BLaER1 treated with 17β-estradiol and CSF1 and Interleukin-3, amounts not matched to agents 10 nM and 100 nM (cell line): ENCODE measurements around the gene TLR6.
"Not testable (repeated sequence)": the region's sequence is repeated elsewhere in the genome, so short reads cannot be mapped to it uniquely, and the experiment has no call there.

Experiments
- H3K27ac ChIP-seq, 11 experiments: shearing (Covaris generic); formaldehyde crosslinking; 2 replicates each; pipeline ENCODE4 v1.8.1; 2022
- H3K27me3 ChIP-seq, 11 experiments: shearing (Covaris generic); formaldehyde crosslinking; 2 replicates each; pipeline ENCODE4 v1.8.1; 2022
- H3K36me3 ChIP-seq, 11 experiments: shearing (Covaris generic); formaldehyde crosslinking; 2 replicates each; pipeline ENCODE4 v1.8.1; 2022
- H3K4me1 ChIP-seq, 10 experiments: shearing (Covaris generic); formaldehyde crosslinking; 2 replicates each; pipeline ENCODE4 v1.8.1; 2022
- H3K4me2 ChIP-seq, 11 experiments: shearing (Covaris generic); formaldehyde crosslinking; 2 replicates each; pipeline ENCODE4 v1.8.1; 2022
- H3K4me3 ChIP-seq, 10 experiments: shearing (Covaris generic); formaldehyde crosslinking; 2 replicates each; pipeline ENCODE4 v1.8.1; 2022
- H3K9ac ChIP-seq, 11 experiments: shearing (Covaris generic); formaldehyde crosslinking; 2 replicates each; pipeline ENCODE4 v1.8.1; 2022
- H3K9me3 ChIP-seq, 11 experiments: shearing (Covaris generic); formaldehyde crosslinking; replicated peaks in 1 of 11; 2 replicates each; pipeline ENCODE4 v1.8.1; 2022
- H4K20me1 ChIP-seq, 11 experiments: shearing (Covaris generic); formaldehyde crosslinking; 2 replicates each; pipeline ENCODE4 v1.8.1; 2022
- Cebpa-rat ChIP-seq, 11 experiments: shearing (Covaris generic); IDR thresholded peaks; 2 replicates each; pipeline ENCODE4 v1.8.1; 2022

The TLR6 gene

GRCh38 chr4:38782452-38783108, 74.0 kb downstream of the TLR6 start, which contains the start of gene TLR10:
Gene TLR10 (minus strand): TSS chr4:38782990. CDS start chr4:38775590, 7,400 bp downstream.
- peak within 1 kb of the TSS in 8 of 11 experiments; percentile 51 to 93 (median 90); a peak in 15 of 22 replicates for H3K27ac ChIP-seq
- no peaks in the 10 kb centered on the region for H4K20me1 ChIP-seq
- H3K27me3 ChIP-seq, result no peaks in the 10 kb centered on the region
- TF ChIP-seq Cebpa-rat (IDR thresholded peaks at IDR 0.05), result no peak
- H3K9me3 ChIP-seq, result peaks cover 3 to 7% (median 4%) of the 10 kb centered on the region in 11 experiments; a peak in 12 of 22 replicates
- no peaks in the 10 kb centered on the region for H3K36me3 ChIP-seq
- peaks cover 51 to 69% (median 64%) of the 10 kb centered on the region in 10 experiments for H3K4me1 ChIP-seq
- H3K4me3 ChIP-seq, result peak within 1 kb of the TSS in 2 of 10 experiments; percentile 31 to 37; a peak in 4 of 20 replicates
- peak within 1 kb of the TSS in 5 of 11 experiments; percentile 9 to 43 (median 27); a peak in 6 of 22 replicates for H3K9ac ChIP-seq
- H3K4me2 ChIP-seq, result peak within 1 kb of the TSS; percentile 49 to 77 (median 68)

GRCh38 chr4:38781854-38782261, 74.8 kb downstream of the TLR6 start:
- Histone ChIP-seq H3K27ac (peak overlapping the region in 6 of 11 experiments; percentile 18 to 91 (median 40); a peak in 8 of 22 replicates), H3K9me3 (peaks cover 9 to 14% (median 12%) of the 10 kb centered on the region in 11 experiments; a peak in 21 of 22 replicates), H3K27me3 (no peaks in the 10 kb centered on the region), H3K4me1 (peaks cover 51 to 61% (median 57%) of the 10 kb centered on the region in 10 experiments), H3K36me3 (no peaks in the 10 kb centered on the region; a peak in 1 of 22 replicates), H3K4me3 (peak overlapping the region in 1 of 10 experiments; percentile 31; a peak in 2 of 20 replicates), H3K4me2 (peak overlapping the region; percentile 49 to 77 (median 68)), H3K9ac (no peak overlapping the region; a peak in 1 of 22 replicates), H4K20me1 (no peaks in the 10 kb centered on the region)
- no peak for TF ChIP-seq Cebpa-rat (IDR thresholded peaks at IDR 0.05)

GRCh38 chr4:38780833-38781484, 75.7 kb downstream of the TLR6 start:
- no peaks in the 10 kb centered on the region for H4K20me1 ChIP-seq
- H3K27ac ChIP-seq, result peak overlapping the region in 2 of 11 experiments; percentile 5 to 12; a peak in 3 of 22 replicates
- no peaks in the 10 kb centered on the region for H3K27me3 ChIP-seq
- no peak overlapping the region for H3K9ac ChIP-seq
- peak overlapping the region; percentile 14 to 75 (median 40); a peak in 20 of 22 replicates for H3K4me2 ChIP-seq
- no peak for TF ChIP-seq Cebpa-rat (IDR thresholded peaks at IDR 0.05)
- no peak overlapping the region for H3K4me3 ChIP-seq
- no peaks in the 10 kb centered on the region; a peak in 1 of 22 replicates for H3K36me3 ChIP-seq
- H3K9me3 ChIP-seq, result peaks cover 11 to 20% (median 18%) of the 10 kb centered on the region in 11 experiments; a peak in 21 of 22 replicates
- peaks cover 42 to 55% (median 49%) of the 10 kb centered on the region in 10 experiments for H3K4me1 ChIP-seq

GRCh38 chr4:38779790-38780189, 76.8 kb downstream of the TLR6 start:
- no peak overlapping the region for H3K4me2 ChIP-seq
- no peak overlapping the region for H3K27ac ChIP-seq
- peaks cover 0 to 6% (median 0%) of the 10 kb centered on the region in 11 experiments; a peak in 4 of 22 replicates for H3K36me3 ChIP-seq
- H3K4me1 ChIP-seq, result peaks cover 30 to 43% (median 39%) of the 10 kb centered on the region in 10 experiments
- H3K4me3 ChIP-seq, result no peak overlapping the region
- H4K20me1 ChIP-seq, result no peaks in the 10 kb centered on the region
- no peak for TF ChIP-seq Cebpa-rat (IDR thresholded peaks at IDR 0.05)
- no peak overlapping the region for H3K9ac ChIP-seq
- H3K9me3 ChIP-seq, result peaks cover 11 to 31% (median 25%) of the 10 kb centered on the region in 11 experiments; a peak in 21 of 22 replicates
- H3K27me3 ChIP-seq, result no peaks in the 10 kb centered on the region

- H3K27ac ChIP-seq, H3K36me3 ChIP-seq, H4K20me1 ChIP-seq, H3K4me2 ChIP-seq, H3K4me3 ChIP-seq, H3K9ac ChIP-seq, H3K27me3 ChIP-seq: not testable (repeated sequence)
- H3K9me3 ChIP-seq, result peaks cover 24 to 50% (median 44%) of the 10 kb centered on the region in 11 experiments; a peak in 21 of 22 replicates
- peaks cover 21 to 26% (median 24%) of the 10 kb centered on the region in 10 experiments for H3K4me1 ChIP-seq
Observed at GRCh38 chr4:38777925-38778324, 78.7 kb downstream of the TLR6 start.

GRCh38 chr4:38775326-38775725, 81.3 kb downstream of the TLR6 start:
- Histone ChIP-seq H3K9ac (no peak overlapping the region), H3K4me3 (no peak overlapping the region), H4K20me1 (no peaks in the 10 kb centered on the region), H3K27me3 (no peaks in the 10 kb centered on the region), H3K27ac (no peak overlapping the region), H3K4me1 (peaks cover 0 to under 1% (median 0%) of the 10 kb centered on the region in 10 experiments; a peak in 4 of 20 replicates), H3K9me3 (peaks cover 24 to 61% (median 51%) of the 10 kb centered on the region in 11 experiments; a peak in 21 of 22 replicates), H3K4me2 (no peak overlapping the region), H3K36me3 (peaks cover 0 to 9% (median 0%) of the 10 kb centered on the region in 11 experiments; a peak in 4 of 22 replicates)
- TF ChIP-seq Cebpa-rat (IDR thresholded peaks at IDR 0.05), result no peak

GRCh38 chr4:38774181-38774955, 82.2 kb downstream of the TLR6 start:
- H3K9ac ChIP-seq, result no peak overlapping the region
- no peak overlapping the region for H3K4me3 ChIP-seq
- H3K9me3 ChIP-seq, result peaks cover 24 to 68% (median 56%) of the 10 kb centered on the region in 11 experiments; a peak in 21 of 22 replicates
- no peak for TF ChIP-seq Cebpa-rat (IDR thresholded peaks at IDR 0.05)
- no peak overlapping the region for H3K27ac ChIP-seq
- no peaks in the 10 kb centered on the region for H4K20me1 ChIP-seq
- H3K4me2 ChIP-seq, result no peak overlapping the region
- H3K36me3 ChIP-seq, result peaks cover 0 to 9% (median 0%) of the 10 kb centered on the region in 11 experiments; a peak in 4 of 22 replicates
- peaks cover 0 to 9% (median 8%) of the 10 kb centered on the region in 10 experiments; a peak in 13 of 20 replicates for H3K4me1 ChIP-seq
- H3K27me3 ChIP-seq, result no peaks in the 10 kb centered on the region
